ENCODE results near the gene LRRC34.

DNA sequence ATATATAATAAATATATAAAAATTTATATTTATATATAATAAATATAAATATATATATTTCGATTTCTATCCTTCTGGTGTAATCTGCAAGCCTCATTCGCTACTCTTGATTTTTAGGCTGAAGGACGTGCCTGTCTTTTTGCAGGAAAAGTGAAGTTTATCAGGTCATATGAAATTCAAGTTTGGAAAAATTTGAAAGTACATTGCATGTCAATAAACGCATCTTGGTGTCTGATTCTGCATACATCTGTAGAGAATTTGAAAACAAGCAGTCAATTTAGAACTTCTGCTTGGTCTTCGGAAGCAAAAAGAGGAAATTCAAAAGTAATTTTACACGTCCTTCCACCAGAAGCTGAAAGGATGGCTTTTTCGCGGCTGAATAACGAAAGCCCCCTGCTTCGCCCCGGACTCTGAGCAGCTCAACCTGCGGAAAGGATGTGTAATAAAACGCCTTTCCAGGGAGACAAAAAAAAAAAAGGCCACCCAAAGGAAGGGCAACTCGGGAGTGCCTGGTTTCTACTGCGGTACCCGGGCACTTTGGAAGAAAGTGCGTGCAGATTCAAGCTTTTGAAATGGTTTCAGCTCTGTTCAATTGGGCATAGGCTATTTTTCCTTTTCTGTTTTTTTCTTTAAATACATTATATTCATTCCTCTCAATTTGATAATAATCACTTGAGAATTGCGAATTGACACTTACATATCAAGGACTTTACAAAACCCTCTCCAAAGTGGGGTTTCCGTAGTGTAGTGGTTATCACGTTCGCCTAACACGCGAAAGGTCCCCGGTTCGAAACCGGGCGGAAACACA, 41.0 kb downstream of the LRRC34 start:
- TF ChIP-seq, protein P1, sequence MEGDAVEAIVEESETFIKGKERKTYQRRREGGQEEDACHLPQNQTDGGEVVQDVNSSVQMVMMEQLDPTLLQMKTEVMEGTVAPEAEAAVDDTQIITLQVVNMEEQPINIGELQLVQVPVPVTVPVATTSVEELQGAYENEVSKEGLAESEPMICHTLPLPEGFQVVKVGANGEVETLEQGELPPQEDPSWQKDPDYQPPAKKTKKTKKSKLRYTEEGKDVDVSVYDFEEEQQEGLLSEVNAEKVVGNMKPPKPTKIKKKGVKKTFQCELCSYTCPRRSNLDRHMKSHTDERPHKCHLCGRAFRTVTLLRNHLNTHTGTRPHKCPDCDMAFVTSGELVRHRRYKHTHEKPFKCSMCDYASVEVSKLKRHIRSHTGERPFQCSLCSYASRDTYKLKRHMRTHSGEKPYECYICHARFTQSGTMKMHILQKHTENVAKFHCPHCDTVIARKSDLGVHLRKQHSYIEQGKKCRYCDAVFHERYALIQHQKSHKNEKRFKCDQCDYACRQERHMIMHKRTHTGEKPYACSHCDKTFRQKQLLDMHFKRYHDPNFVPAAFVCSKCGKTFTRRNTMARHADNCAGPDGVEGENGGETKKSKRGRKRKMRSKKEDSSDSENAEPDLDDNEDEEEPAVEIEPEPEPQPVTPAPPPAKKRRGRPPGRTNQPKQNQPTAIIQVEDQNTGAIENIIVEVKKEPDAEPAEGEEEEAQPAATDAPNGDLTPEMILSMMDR (IDR thresholded peaks at IDR 0.05 in 2 of 3, conservative IDR thresholded peaks at IDR 0.05 in 1 of 3; ENCODE audit: insufficient read depth in 2 of 3, low read depth in 1 of 3, low read length in 3 of 3), result no peak
- TF ChIP-seq SRF (CRISPR knock-in tag; IDR thresholded peaks at IDR 0.05) (no peak; a peak in 1 of 4 replicates), ZNF121 (CRISPR knock-in tag; conservative IDR thresholded peaks at IDR 0.05) (no peak)
